SH-SY5Y (cell line): ENCODE measurements around the gene GNG7.

Experiments used
- GATA2 ChIP-seq: IDR thresholded peaks from 2 replicates; pipeline ENCODE4 v1.6.1; 2011; ENCODE audit warnings: mild to moderate bottlenecking, low read depth, low read length
- GATA3 ChIP-seq: IDR thresholded peaks from 2 replicates; pipeline ENCODE4 v1.6.1; 2011; ENCODE audit warnings: low read depth, mild to moderate bottlenecking, low read length, moderate library complexity

Gene GNG7

GRCh38 chr19:2578901-2579677 lies 123.4 kb downstream of the GNG7 start:
- TF ChIP-seq GATA2 (no peak), GATA3 (no peak)

- no peak for TF ChIP-seq GATA3
- no peak for TF ChIP-seq GATA2
Measured at GRCh38 chr19:2578391-2578890, 124.1 kb downstream of the GNG7 start.

- no peak for TF ChIP-seq GATA2
- TF ChIP-seq GATA3 = no peak
Measured at GRCh38 chr19:2577722-2578335, 124.7 kb downstream of the GNG7 start.

- TF ChIP-seq GATA2 (no peak), GATA3 (no peak)
Measured at GRCh38 chr19:2575734-2576481, 126.6 kb downstream of the GNG7 start.

- TF ChIP-seq GATA3 (no peak), GATA2 (no peak)
Measured at GRCh38 chr19:2574971-2575630, 127.4 kb downstream of the GNG7 start.

- TF ChIP-seq GATA3 (no peak), GATA2 (no peak)
Measured at GRCh38 chr19:2574478-2574931, 128.0 kb downstream of the GNG7 start.

- TF ChIP-seq GATA3 = no peak
- TF ChIP-seq GATA2 = no peak
Measured at GRCh38 chr19:2573916-2574315, 128.6 kb downstream of the GNG7 start.

- TF ChIP-seq GATA2 (no peak), GATA3 (no peak)
Measured at GRCh38 chr19:2569596-2570465, 132.7 kb downstream of the GNG7 start.

- TF ChIP-seq GATA2 = no peak
- TF ChIP-seq GATA3 = no peak
Measured at GRCh38 chr19:2567996-2568395, 134.5 kb downstream of the GNG7 start.

GRCh38 chr19:2567580-2567979 lies 134.9 kb downstream of the GNG7 start:
- TF ChIP-seq GATA2 (no peak), GATA3 (no peak)

GRCh38 chr19:2561895-2562294 lies 140.6 kb downstream of the GNG7 start:
- TF ChIP-seq GATA2 = no peak
- TF ChIP-seq GATA3 = no peak

GRCh38 chr19:2561221-2561620 lies 141.3 kb downstream of the GNG7 start:
- no peak for TF ChIP-seq GATA3
- TF ChIP-seq GATA2 = no peak

GRCh38 chr19:2560369-2560768 lies 142.1 kb downstream of the GNG7 start:
- TF ChIP-seq GATA3 = no peak
- TF ChIP-seq GATA2 = no peak

- no peak for TF ChIP-seq GATA2
- TF ChIP-seq GATA3 = no peak
Measured at GRCh38 chr19:2558543-2558942, 144.0 kb downstream of the GNG7 start.
